Endothelial cell of umbilical vein (primary cell): ENCODE measurements around the gene NHSL2.

Experiments used
- EZH2 ChIP-seq: IDR thresholded peaks from 2 replicates; pipeline ENCODE4 v1.6.1; 2012; ENCODE audit warnings: borderline replicate concordance, low read depth, mild to moderate bottlenecking, moderate library complexity, low read length, inconsistent platforms; ENCODE audit not compliant: severe bottlenecking
- GATA2 ChIP-seq: IDR thresholded peaks from 2 replicates; pipeline ENCODE4 v1.7.0; 2011; ENCODE audit warnings: low read depth, mild to moderate bottlenecking, moderate library complexity, mixed read lengths, low read length; ENCODE audit not compliant: insufficient read length, insufficient read depth
- JUN ChIP-seq: IDR thresholded peaks from 2 replicates; pipeline ENCODE4 v1.6.1; 2011; ENCODE audit warnings: borderline replicate concordance, low read depth; ENCODE audit not compliant: insufficient read length, insufficient read depth
- MYC ChIP-seq: IDR thresholded peaks from one replicate; pipeline ENCODE4 v1.6.1; 2011; ENCODE audit warnings: mild to moderate bottlenecking, low read depth, low read length
- POLR2A ChIP-seq: IDR thresholded peaks from 2 replicates; pipeline ENCODE4 v1.6.1; 2012; ENCODE audit warnings: low read depth, mild to moderate bottlenecking, control low read depth, low read length
- POLR2AphosphoS5 ChIP-seq: IDR thresholded peaks from 2 replicates; pipeline ENCODE4 v1.6.1; 2012; ENCODE audit warnings: low read depth, mild to moderate bottlenecking, control low read depth, low read length, moderate library complexity; ENCODE audit not compliant: insufficient read depth
- TF ChIP-seq, protein P1 (sequence below), 2 donors: IDR thresholded peaks; 1 replicate in 1 of 2; 2 replicates in 1 of 2; pipeline ENCODE4 v1.5.1; 2011; ENCODE audit warnings: low read length in 2 of 2, mild to moderate bottlenecking in 2 of 2, moderate library complexity in 2 of 2, control low read depth in 1 of 2, inconsistent platforms in 1 of 2, low read depth in 1 of 2; ENCODE audit not compliant: insufficient read depth in 1 of 2; ENCODE audit errors: extremely low read depth in 1 of 2
- TF ChIP-seq, protein P2 (sequence below): IDR thresholded peaks from 2 replicates; pipeline ENCODE4 v1.6.1; 2011; ENCODE audit not compliant: insufficient read depth, insufficient read length

DNA sequence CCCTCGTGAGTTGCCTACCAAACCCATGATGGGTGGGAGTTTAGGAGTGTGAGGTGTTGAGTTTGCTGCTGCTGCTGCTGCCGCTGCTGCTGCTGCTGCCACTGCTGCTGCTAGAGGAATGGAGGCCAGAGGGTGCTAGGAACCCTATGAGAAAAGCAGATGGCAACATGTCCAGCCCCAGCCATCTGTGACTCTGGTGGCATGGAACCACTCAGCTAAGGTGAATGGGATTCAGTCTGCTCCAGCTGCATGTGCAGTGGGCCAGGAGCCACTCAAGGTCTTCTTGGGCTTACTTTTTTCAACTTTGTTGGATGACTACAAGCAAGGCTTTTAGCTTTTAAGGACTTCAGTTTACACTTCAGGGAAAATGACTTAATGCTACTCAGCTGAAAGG, 117.3 kb downstream of the NHSL2 start:
- TF ChIP-seq POLR2A = no peak
- TF ChIP-seq, protein P1, sequence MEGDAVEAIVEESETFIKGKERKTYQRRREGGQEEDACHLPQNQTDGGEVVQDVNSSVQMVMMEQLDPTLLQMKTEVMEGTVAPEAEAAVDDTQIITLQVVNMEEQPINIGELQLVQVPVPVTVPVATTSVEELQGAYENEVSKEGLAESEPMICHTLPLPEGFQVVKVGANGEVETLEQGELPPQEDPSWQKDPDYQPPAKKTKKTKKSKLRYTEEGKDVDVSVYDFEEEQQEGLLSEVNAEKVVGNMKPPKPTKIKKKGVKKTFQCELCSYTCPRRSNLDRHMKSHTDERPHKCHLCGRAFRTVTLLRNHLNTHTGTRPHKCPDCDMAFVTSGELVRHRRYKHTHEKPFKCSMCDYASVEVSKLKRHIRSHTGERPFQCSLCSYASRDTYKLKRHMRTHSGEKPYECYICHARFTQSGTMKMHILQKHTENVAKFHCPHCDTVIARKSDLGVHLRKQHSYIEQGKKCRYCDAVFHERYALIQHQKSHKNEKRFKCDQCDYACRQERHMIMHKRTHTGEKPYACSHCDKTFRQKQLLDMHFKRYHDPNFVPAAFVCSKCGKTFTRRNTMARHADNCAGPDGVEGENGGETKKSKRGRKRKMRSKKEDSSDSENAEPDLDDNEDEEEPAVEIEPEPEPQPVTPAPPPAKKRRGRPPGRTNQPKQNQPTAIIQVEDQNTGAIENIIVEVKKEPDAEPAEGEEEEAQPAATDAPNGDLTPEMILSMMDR (IDR thresholded peaks at IDR 0.05; ENCODE audit: extremely low read depth in 1 of 2, insufficient read depth in 1 of 2, low read depth in 1 of 2, low read length in 2 of 2) = no peak
- TF ChIP-seq MYC = no peak
- TF ChIP-seq, protein P2, sequence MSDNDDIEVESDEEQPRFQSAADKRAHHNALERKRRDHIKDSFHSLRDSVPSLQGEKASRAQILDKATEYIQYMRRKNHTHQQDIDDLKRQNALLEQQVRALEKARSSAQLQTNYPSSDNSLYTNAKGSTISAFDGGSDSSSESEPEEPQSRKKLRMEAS = no peak
- TF ChIP-seq EZH2 = no peak
- no peak for TF ChIP-seq POLR2AphosphoS5
- TF ChIP-seq GATA2 = no peak
- TF ChIP-seq JUN = no peak
